Mesothelial cell of epicardium (in vitro differentiated cells): ENCODE data around the gene BIN1. TPM values are rescaled to one million over a fixed set of nuclear protein-coding genes. Genes with fewer than 3 reads are reported as not detected.

ENCODE experiments used
- DNase-seq, 2 experiments: peaks; one replicate each; pipeline ENCODE4 v3.0.0; 2021; ENCODE audit warnings: low spot score in 2 of 2; ENCODE audit not compliant: unreplicated experiment in 2 of 2
- H3K27ac Mint-ChIP-seq: 2 replicates; pipeline ENCODE4 v1.8.0; 2021; ENCODE audit warnings: mixed read lengths
- H3K27me3 Mint-ChIP-seq: 2 replicates; pipeline ENCODE4 v1.8.0; 2021; ENCODE audit warnings: low read depth, mixed read lengths
- H3K36me3 Mint-ChIP-seq: 2 replicates; pipeline ENCODE4 v1.8.0; 2021; ENCODE audit warnings: mixed read lengths
- H3K4me1 Mint-ChIP-seq: 2 replicates; pipeline ENCODE4 v1.8.0; 2021; ENCODE audit warnings: mixed read lengths
- H3K4me3 Mint-ChIP-seq: 2 replicates; pipeline ENCODE4 v1.8.0; 2021; ENCODE audit warnings: mild to moderate bottlenecking, moderate library complexity, mixed read lengths
- H3K9me3 Mint-ChIP-seq: 2 replicates; pipeline ENCODE4 v1.8.0; 2021; ENCODE audit warnings: mixed read lengths
- CTCF ChIP-seq: fragments of 200-600 bp; sonication (generic); IDR thresholded peaks from one replicate; pipeline ENCODE4 v1.5.0; 2021; ENCODE audit warnings: antibody characterized with exemption; ENCODE audit not compliant: unreplicated experiment
- total RNA-seq: library from RNA; stranded (reverse); gene quantifications from 3 replicates; pipeline ENCODE4 v1.2.1, GENCODE V29; 2021

BIN1 gene
- total RNA-seq, 1 donor from 2014 or later, result 45.7 TPM

GRCh38 chr2:127069003-127069402, 38.0 kb downstream of the BIN1 start:
- Mint-ChIP-seq H3K4me3 (no peak overlapping the region), H3K9me3 (no peaks in the 10 kb centered on the region), H3K27me3 (no peaks in the 10 kb centered on the region), H3K27ac (no peak overlapping the region), H3K4me1 (peaks cover 12% of the 10 kb centered on the region), H3K36me3 (peaks cover 2% of the 10 kb centered on the region)
- no peak for TF ChIP-seq CTCF
- no peak for DNase-seq

- DNase-seq, result no peak
- peaks cover 2% of the 10 kb centered on the region for H3K36me3 Mint-ChIP-seq
- H3K4me3 Mint-ChIP-seq, result no peak overlapping the region
- no peaks in the 10 kb centered on the region for H3K9me3 Mint-ChIP-seq
- TF ChIP-seq CTCF, result no peak
- H3K27ac Mint-ChIP-seq, result no peak overlapping the region
- H3K27me3 Mint-ChIP-seq, result no peaks in the 10 kb centered on the region
- H3K4me1 Mint-ChIP-seq, result peaks cover 12% of the 10 kb centered on the region
Measured at GRCh38 chr2:127068351-127068741, 38.6 kb downstream of the BIN1 start.

- Mint-ChIP-seq H3K4me3 (no peak overlapping the region), H3K27ac (no peak overlapping the region), H3K4me1 (peaks cover 12% of the 10 kb centered on the region), H3K36me3 (peaks cover 3% of the 10 kb centered on the region), H3K9me3 (no peaks in the 10 kb centered on the region), H3K27me3 (no peaks in the 10 kb centered on the region)
- peak in 1 of 2 experiments; percentile 56 for DNase-seq
- peak; percentile 78 for TF ChIP-seq CTCF
Measured at GRCh38 chr2:127067620-127068350, 39.2 kb downstream of the BIN1 start.

GRCh38 chr2:127066942-127067341, 40.0 kb downstream of the BIN1 start:
- Mint-ChIP-seq H3K27me3 (no peaks in the 10 kb centered on the region), H3K27ac (no peak overlapping the region), H3K4me1 (peaks cover 12% of the 10 kb centered on the region), H3K36me3 (peaks cover 8% of the 10 kb centered on the region), H3K4me3 (no peak overlapping the region), H3K9me3 (no peaks in the 10 kb centered on the region)
- no peak for DNase-seq
- no peak for TF ChIP-seq CTCF

- no peak for TF ChIP-seq CTCF
Measured at GRCh38 chr2:127065940-127066318, 41.0 kb downstream of the BIN1 start.

More at GRCh38 chr2:127065940-127066318, 41.0 kb downstream of the BIN1 start:
- Mint-ChIP-seq H3K4me3 (no peak overlapping the region), H3K27ac (no peak overlapping the region), H3K9me3 (no peaks in the 10 kb centered on the region), H3K4me1 (peaks cover 18% of the 10 kb centered on the region), H3K36me3 (peaks cover 8% of the 10 kb centered on the region), H3K27me3 (no peaks in the 10 kb centered on the region)
- DNase-seq, result no peak
